ENCODE measurements around the gene DEPP1.

DEPP1 gene

DNA sequence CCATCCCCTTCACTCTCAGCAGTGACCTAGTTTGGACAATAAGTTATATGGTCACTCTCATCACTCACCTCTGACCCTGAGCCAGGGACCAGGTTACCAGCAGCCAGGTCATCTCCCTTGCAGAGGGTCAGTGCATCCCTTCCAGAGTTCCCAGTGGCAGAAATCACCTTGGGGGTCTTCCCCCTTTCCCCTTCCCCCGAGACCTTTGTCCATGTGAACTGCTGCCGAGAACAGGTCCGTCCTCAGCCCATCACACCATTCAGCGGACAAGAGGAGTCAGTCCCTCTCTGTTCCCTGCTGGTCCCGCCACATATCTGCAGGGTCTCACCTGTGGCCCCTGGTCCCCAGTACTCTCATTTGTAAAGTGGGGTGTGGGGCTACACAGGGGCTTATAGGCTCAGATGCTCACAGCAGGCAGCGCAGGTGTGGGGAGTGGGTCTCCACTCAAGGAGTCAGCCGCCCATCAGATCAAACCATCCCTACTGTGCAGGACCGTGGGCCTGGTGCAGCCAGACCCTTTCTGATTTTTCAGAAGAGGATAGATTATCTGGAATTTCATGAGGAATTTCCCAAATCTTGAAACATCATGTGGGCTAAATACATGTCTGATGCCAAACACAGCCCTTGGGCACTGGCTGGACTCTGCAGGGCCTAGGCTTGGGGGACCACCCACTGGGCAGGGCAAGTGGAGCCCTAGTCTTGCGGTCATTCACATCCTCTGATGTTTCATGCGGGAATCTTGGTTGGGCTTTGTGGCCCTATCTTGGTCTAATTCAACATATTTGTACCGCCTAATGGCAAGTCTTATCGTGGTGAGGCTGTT is 6.5 kb downstream of the DEPP1 start:
- TF ChIP-seq, protein P1, sequence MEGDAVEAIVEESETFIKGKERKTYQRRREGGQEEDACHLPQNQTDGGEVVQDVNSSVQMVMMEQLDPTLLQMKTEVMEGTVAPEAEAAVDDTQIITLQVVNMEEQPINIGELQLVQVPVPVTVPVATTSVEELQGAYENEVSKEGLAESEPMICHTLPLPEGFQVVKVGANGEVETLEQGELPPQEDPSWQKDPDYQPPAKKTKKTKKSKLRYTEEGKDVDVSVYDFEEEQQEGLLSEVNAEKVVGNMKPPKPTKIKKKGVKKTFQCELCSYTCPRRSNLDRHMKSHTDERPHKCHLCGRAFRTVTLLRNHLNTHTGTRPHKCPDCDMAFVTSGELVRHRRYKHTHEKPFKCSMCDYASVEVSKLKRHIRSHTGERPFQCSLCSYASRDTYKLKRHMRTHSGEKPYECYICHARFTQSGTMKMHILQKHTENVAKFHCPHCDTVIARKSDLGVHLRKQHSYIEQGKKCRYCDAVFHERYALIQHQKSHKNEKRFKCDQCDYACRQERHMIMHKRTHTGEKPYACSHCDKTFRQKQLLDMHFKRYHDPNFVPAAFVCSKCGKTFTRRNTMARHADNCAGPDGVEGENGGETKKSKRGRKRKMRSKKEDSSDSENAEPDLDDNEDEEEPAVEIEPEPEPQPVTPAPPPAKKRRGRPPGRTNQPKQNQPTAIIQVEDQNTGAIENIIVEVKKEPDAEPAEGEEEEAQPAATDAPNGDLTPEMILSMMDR (IDR thresholded peaks at IDR 0.05; ENCODE audit: insufficient read depth, low read length, poor library complexity, severe bottlenecking): no peak
- no peak overlapping the region for H3K4me3 ChIP-seq (replicated peaks; ENCODE audit: low read depth, low read length)
- no peak for DNase-seq (ENCODE audit: extremely low read depth, insufficient read length)
- peaks cover 12% of the 10 kb centered on the region for H3K36me3 ChIP-seq (ENCODE audit: control insufficient read depth, insufficient read depth, low read length)
- H3K27me3 ChIP-seq (replicated peaks; ENCODE audit: control insufficient read depth, insufficient read depth, low read length): no peaks in the 10 kb centered on the region

DNA sequence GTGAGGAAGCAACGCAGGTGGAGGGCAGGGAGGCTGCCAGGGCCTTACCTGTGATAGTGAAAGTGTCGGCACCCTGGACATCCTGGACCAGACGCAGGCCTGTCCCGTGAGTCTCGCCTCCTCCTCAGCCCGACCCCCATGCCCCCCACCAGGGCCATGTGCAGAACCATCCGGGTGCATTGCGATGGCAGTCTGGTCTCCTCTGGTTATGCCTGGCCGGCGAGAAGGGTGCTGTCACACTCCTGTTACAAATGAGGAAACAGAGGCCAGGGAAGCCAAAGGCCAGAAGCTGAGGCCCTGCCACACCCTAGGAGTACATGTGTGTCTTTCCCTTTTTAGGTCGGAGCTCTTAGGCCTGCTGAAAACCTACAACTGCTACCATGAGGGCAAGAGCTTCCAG is 7.2 kb downstream of the DEPP1 start:
- Histone ChIP-seq H3K27me3 (replicated peaks; ENCODE audit: control insufficient read depth, insufficient read depth, low read length) (no peaks in the 10 kb centered on the region), H3K36me3 (ENCODE audit: control insufficient read depth, insufficient read depth, low read length) (peaks cover 12% of the 10 kb centered on the region), H3K4me3 (replicated peaks; ENCODE audit: low read depth, low read length) (no peak overlapping the region)
- TF ChIP-seq, protein P1 (IDR thresholded peaks at IDR 0.05; ENCODE audit: insufficient read depth, low read length, poor library complexity, severe bottlenecking): no peak
- no peak for DNase-seq (ENCODE audit: extremely low read depth, insufficient read length)

DNA sequence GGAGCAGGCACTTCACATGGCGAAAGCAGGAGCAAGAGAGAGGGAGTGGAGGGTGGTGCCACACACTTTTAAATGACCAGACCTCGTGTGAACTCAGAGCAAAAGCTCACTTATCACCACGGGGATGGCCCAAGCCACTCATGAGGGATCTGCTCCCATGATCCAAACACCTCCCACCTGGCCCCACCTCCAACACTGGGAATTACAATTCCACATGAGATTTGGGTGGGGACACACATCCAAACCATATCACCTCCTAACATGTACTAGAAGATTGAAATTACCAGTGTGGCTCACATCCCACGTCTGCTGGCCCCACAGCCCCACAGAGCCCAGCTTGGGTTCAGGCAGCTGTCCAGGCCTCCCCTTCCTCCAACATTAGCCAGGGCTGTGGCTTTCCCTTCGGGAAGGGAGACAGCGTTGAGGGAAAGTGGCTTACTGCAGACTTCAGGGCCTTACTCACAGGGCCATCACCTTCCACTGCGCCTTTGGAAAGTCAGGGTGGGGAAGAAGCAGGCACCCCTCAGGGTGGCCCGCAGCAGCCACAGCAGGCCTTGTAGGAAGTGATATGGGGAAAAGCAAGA is 7.7 kb downstream of the DEPP1 start:
- TF ChIP-seq, protein P1 (IDR thresholded peaks at IDR 0.05; ENCODE audit: insufficient read depth, low read length, poor library complexity, severe bottlenecking): no peak
- peaks cover 12% of the 10 kb centered on the region for H3K36me3 ChIP-seq (ENCODE audit: control insufficient read depth, insufficient read depth, low read length)
- H3K27me3 ChIP-seq (replicated peaks; ENCODE audit: control insufficient read depth, insufficient read depth, low read length): no peaks in the 10 kb centered on the region

DNA sequence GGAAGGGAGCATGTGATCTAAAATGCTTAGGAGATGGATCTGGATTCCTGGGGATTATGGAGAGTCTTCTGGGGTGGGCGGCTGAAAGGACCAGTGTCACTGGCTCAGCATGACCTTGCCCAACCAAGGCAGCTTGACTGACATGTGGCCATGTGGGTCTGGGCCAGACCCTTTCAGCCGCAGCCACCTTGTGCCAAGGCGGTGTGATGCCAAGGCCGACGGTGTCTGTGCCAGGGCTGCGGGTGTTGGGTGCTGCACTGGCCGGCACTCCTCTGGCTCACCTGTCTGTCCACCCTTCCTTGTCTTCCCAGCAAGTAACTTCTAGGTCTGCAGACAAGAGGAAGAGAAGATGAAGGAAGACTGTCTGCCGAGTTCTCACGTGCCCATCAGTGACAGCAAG is 8.8 kb downstream of the DEPP1 start:
- no peak overlapping the region for H3K4me3 ChIP-seq (replicated peaks; ENCODE audit: low read depth, low read length)
- H3K36me3 ChIP-seq (ENCODE audit: control insufficient read depth, insufficient read depth, low read length): peaks cover 12% of the 10 kb centered on the region
- H3K27me3 ChIP-seq (replicated peaks; ENCODE audit: control insufficient read depth, insufficient read depth, low read length): no peaks in the 10 kb centered on the region
- TF ChIP-seq, protein P1 (IDR thresholded peaks at IDR 0.05; ENCODE audit: insufficient read depth, low read length, poor library complexity, severe bottlenecking): no peak
- DNase-seq (ENCODE audit: extremely low read depth, insufficient read length): no peak

More for the DNA sequence above, 7.7 kb downstream of the DEPP1 start:
- no peak for DNase-seq (ENCODE audit: extremely low read depth, insufficient read length)
- no peak overlapping the region for H3K4me3 ChIP-seq (replicated peaks; ENCODE audit: low read depth, low read length)

DNA sequence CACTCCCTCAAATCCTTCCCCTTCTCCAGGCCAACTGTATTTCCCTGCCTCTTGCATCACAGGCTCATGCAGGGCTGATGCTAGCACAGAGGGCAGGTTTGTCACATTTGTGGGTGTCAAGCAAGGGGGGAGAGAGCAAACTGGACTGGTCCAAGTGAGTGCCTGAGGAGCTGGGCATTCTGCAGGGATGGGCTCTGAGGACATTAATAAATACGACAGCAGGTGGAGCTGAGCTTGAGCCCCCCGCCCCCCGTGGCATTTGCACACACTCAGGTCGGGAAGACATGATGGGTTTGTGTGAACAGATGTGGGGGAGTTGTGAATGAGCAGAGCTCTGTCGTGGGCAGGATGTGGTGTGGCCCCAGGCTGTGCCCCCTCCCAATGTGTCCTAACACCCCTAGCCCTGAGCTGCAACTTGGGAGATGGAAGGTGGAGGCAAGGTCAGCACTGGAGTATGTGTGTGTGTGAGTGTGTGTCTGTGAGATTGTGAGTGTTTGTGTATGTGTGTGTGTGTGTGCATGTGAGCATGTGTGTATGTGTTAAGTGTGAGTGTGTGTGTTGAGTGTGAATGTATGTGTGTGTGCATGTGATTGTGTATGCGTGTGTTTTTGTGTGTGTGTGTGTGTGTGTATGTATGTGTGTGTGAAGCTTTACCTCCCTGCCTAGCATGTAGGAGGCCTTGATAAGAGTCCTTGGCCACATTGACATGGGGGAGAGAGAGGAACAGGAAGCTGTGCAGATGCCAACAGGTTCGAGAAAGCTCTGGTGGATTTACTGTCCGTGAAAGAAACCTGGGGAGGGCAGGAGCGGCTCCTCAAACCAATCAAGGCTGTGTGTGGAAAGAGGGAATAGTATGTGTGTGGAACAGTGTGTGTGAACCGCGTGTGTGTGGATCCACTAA is 9.9 kb downstream of the DEPP1 start:
- no peak for DNase-seq (ENCODE audit: extremely low read depth, insufficient read length)
- H3K4me3 ChIP-seq (replicated peaks; ENCODE audit: low read depth, low read length): no peak overlapping the region

More for the DNA sequence above, 9.9 kb downstream of the DEPP1 start:
- Histone ChIP-seq H3K36me3 (ENCODE audit: control insufficient read depth, insufficient read depth, low read length) (peaks cover 12% of the 10 kb centered on the region), H3K27me3 (replicated peaks; ENCODE audit: control insufficient read depth, insufficient read depth, low read length) (no peaks in the 10 kb centered on the region)
- TF ChIP-seq, protein P1 (IDR thresholded peaks at IDR 0.05; ENCODE audit: insufficient read depth, low read length, poor library complexity, severe bottlenecking): no peak

Data from GM06990 (cell line).